Mesendoderm (in vitro differentiated cells): ENCODE data around the gene TRPV6.

ENCODE experiments used
- DNase-seq: peaks from one replicate; pipeline ENCODE4 v3.0.0; 2013
- H2AK5ac ChIP-seq: 2 replicates; pipeline ENCODE4 v1.6.1; 2013; ENCODE audit warnings: low read length, inconsistent platforms
- H2BK120ac ChIP-seq: 2 replicates; pipeline ENCODE4 v1.6.1; 2013; ENCODE audit warnings: low read depth, mild to moderate bottlenecking, low read length, moderate library complexity, mixed read lengths
- H2BK15ac ChIP-seq: replicated peaks from 2 replicates; pipeline ENCODE4 v1.6.1; 2013; ENCODE audit warnings: low read depth, mild to moderate bottlenecking, moderate library complexity
- H2BK5ac ChIP-seq: 2 replicates; pipeline ENCODE4 v1.6.1; 2013; ENCODE audit warnings: low read length, inconsistent platforms
- H3K18ac ChIP-seq: 2 replicates; pipeline ENCODE4 v1.6.1; 2013; ENCODE audit warnings: mild to moderate bottlenecking, low read length, mixed read lengths
- H3K23ac ChIP-seq: one replicate; pipeline ENCODE4 v1.6.1; 2013; ENCODE audit warnings: low read length
- H3K27ac ChIP-seq: 2 replicates; pipeline ENCODE4 v1.5.1; 2013; ENCODE audit warnings: low read depth, mild to moderate bottlenecking, inconsistent platforms, low read length, moderate library complexity
- H3K27me3 ChIP-seq: 2 replicates; pipeline ENCODE4 v1.6.1; 2013; ENCODE audit warnings: low read length, control low read depth, mild to moderate bottlenecking, inconsistent platforms; ENCODE audit not compliant: insufficient read depth, poor library complexity
- H3K36me3 ChIP-seq: 2 replicates; pipeline ENCODE4 v1.6.1; 2013; ENCODE audit warnings: low read length, inconsistent platforms; ENCODE audit not compliant: control insufficient read depth, insufficient read depth
- H3K4ac ChIP-seq: one replicate; pipeline ENCODE4 v1.6.1; 2013; ENCODE audit warnings: low read depth, mild to moderate bottlenecking, low read length, moderate library complexity
- H3K4me1 ChIP-seq: 2 replicates; pipeline ENCODE4 v1.6.1; 2013; ENCODE audit warnings: low read depth, low read length, inconsistent platforms; ENCODE audit not compliant: control insufficient read depth
- H3K4me2 ChIP-seq: 2 replicates; pipeline ENCODE4 v1.6.1; 2013; ENCODE audit warnings: low read length
- H3K4me3 ChIP-seq: 2 replicates; pipeline ENCODE4 v1.5.1; 2013; ENCODE audit warnings: mild to moderate bottlenecking, low read length
- H3K56ac ChIP-seq: one replicate; pipeline ENCODE4 v1.6.1; 2013; ENCODE audit warnings: low read length
- H3K79me1 ChIP-seq: 2 replicates; pipeline ENCODE4 v1.6.1; 2013; ENCODE audit warnings: low read length, inconsistent platforms
- H3K79me2 ChIP-seq: 2 replicates; pipeline ENCODE4 v1.6.1; 2013; ENCODE audit warnings: mild to moderate bottlenecking, low read length; ENCODE audit not compliant: control insufficient read depth, insufficient read depth
- H3K9ac ChIP-seq: 2 replicates; pipeline ENCODE4 v1.6.1; 2013; ENCODE audit warnings: low read length, inconsistent platforms
- H4K5ac ChIP-seq: one replicate; pipeline ENCODE4 v1.6.1; 2013; ENCODE audit warnings: low read length
- H4K8ac ChIP-seq: one replicate; pipeline ENCODE4 v1.6.1; 2013; ENCODE audit warnings: low read depth, mild to moderate bottlenecking, control low read depth, low read length, moderate library complexity
- WGBS: extraction: QIAGEN DNeasy Blood & Tissue Kit; methylation state at CpG from one replicate; pipeline ENCODE4 v1.1.7; 2013; ENCODE audit warnings: low lambda C conversion rate, missing lambda C conversion rate; ENCODE audit not compliant: insufficient coverage; ENCODE audit errors: extremely low coverage; 5-methylcytosine and 5-hydroxymethylcytosine counted together

TRPV6 gene

GRCh38 chr7:142913051-142913450, 27.5 kb upstream of the TRPV6 start:
- Histone ChIP-seq H3K23ac (no peak overlapping the region), H2BK120ac (no peak overlapping the region), H3K27ac (no peak overlapping the region), H4K5ac (no peak overlapping the region), H3K9ac (no peak overlapping the region), H3K27me3 (no peaks in the 10 kb centered on the region), H3K36me3 (no peaks in the 10 kb centered on the region), H3K4me1 (no peaks in the 10 kb centered on the region), H3K4me2 (no peak overlapping the region), H3K79me2 (no peaks in the 10 kb centered on the region), H3K4me3 (no peak overlapping the region), H2AK5ac (no peak overlapping the region), H3K18ac (no peak overlapping the region), H3K4ac (no peak overlapping the region), H3K79me1 (no peaks in the 10 kb centered on the region), H4K8ac (no peak overlapping the region), H2BK15ac (no peak overlapping the region), H2BK5ac (no peak overlapping the region), H3K56ac (no peak overlapping the region)
- no peak for DNase-seq
- no CpG with 5 or more reads among the region's 3 CpGs for WGBS

DNA sequence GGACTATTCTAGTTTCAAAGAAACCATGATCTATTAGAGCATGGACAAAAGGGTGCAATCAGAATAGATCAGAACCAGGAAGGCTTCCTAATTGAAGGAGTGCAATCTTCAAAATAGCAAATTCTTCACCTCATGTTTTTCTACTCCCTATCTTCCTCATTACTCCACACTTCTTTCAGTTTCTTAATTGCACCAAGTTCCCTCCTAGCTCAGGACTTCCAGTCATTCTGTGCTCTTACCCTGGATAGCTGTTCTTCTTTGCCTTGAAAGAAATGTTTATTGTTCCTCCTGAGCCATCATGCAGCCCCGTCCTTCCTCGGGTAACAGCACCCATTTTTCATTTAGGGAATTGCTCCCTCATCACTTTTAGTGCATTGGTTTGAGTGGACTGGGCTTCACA, 24.9 kb upstream of the TRPV6 start:
- H3K18ac ChIP-seq, result no peak overlapping the region
- H2BK120ac ChIP-seq, result no peak overlapping the region
- no peak overlapping the region for H3K9ac ChIP-seq
- H3K36me3 ChIP-seq, result no peaks in the 10 kb centered on the region
- H3K4ac ChIP-seq, result no peak overlapping the region
- H4K8ac ChIP-seq, result no peak overlapping the region
- no CpG with 5 or more reads among the region's 2 CpGs for WGBS
- no peak overlapping the region for H3K27ac ChIP-seq
- H2BK5ac ChIP-seq, result no peak overlapping the region
- no peaks in the 10 kb centered on the region for H3K27me3 ChIP-seq
- no peaks in the 10 kb centered on the region for H3K79me1 ChIP-seq
- no peak for DNase-seq
- no peak overlapping the region for H3K23ac ChIP-seq
- no peaks in the 10 kb centered on the region for H3K79me2 ChIP-seq
- H2BK15ac ChIP-seq, result no peak overlapping the region
- H2AK5ac ChIP-seq, result no peak overlapping the region
- H3K4me3 ChIP-seq, result no peak overlapping the region
- H3K56ac ChIP-seq, result no peak overlapping the region
- H4K5ac ChIP-seq, result no peak overlapping the region
- no peaks in the 10 kb centered on the region for H3K4me1 ChIP-seq
- H3K4me2 ChIP-seq, result no peak overlapping the region

DNA sequence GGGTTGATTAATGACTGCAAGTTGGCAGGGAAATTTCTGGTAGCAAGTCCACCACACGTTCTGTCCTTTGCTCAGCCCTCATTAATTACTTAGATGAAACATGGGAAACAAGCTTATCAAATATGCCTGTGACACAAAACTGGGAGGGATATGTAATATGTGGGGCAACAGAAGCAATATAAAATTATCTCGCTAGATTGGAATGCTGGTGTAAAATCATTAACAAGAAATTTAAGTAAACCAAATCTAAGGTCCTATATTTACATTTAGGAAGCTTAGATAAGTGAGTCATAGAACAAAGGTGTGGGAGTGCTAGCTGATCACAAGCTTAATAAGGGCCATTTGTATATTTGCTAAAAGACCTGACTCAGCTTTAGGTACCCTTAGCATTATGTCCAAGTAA, 24.5 kb upstream of the TRPV6 start:
- no peak for DNase-seq
- Histone ChIP-seq H3K36me3 (no peaks in the 10 kb centered on the region), H3K18ac (no peak overlapping the region), H3K56ac (no peak overlapping the region), H3K4me1 (no peaks in the 10 kb centered on the region), H3K4me2 (no peak overlapping the region), H2AK5ac (no peak overlapping the region), H3K23ac (no peak overlapping the region), H2BK15ac (no peak overlapping the region), H3K27me3 (no peaks in the 10 kb centered on the region), H3K4ac (no peak overlapping the region), H2BK120ac (no peak overlapping the region), H3K79me1 (no peaks in the 10 kb centered on the region), H4K8ac (no peak overlapping the region), H4K5ac (no peak overlapping the region), H3K27ac (no peak overlapping the region), H2BK5ac (no peak overlapping the region), H3K79me2 (no peaks in the 10 kb centered on the region), H3K4me3 (no peak overlapping the region), H3K9ac (no peak overlapping the region)
- WGBS, result no CpG with 5 or more reads among the region's 2 CpGs

DNA sequence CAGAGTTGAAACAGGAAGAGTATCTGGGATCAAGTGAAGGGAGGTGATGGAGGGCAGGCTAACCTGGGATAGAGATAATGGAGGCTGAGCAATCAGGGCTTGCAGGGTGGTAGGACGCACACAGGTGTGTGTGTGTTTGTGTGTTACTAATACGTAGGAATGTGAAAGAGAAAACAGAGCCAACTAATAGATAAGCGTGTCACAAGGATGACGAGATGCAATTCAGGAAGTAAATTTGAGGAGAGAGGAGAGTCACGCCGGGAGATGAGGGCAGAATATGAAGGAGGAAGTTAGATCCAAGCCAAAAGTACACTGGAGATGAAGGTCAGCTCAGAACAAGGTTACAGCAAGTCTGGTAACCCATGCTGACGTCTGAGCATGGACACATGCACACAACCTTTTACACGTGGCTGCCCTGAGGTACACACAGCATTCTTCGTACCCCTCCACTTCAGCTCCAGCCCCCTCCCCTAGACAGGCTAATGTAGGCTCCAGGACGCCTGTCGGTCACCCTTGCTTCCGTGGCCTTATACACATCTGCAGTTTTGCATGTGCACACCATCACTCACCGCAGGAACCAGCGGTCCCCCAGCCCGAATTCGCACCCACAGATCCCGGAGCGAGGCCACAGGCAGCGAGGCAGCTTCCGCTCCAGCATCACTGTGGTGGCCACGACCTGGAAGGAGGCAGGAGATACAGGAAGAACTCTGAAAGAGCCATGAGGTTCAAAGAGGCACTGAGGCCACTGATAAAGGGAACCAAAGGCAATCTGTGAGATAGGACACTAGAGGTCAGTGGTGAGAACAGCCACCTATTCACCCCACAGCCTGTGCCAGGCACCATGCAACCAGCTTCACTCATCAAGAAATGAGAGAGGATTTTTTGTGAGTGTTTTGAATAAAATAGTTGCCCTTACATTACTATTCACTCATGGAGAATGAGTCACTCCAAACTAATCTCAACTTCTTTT, 23.7 kb upstream of the TRPV6 start:
- Histone ChIP-seq H2BK120ac (no peak overlapping the region), H3K18ac (no peak overlapping the region)

DNA sequence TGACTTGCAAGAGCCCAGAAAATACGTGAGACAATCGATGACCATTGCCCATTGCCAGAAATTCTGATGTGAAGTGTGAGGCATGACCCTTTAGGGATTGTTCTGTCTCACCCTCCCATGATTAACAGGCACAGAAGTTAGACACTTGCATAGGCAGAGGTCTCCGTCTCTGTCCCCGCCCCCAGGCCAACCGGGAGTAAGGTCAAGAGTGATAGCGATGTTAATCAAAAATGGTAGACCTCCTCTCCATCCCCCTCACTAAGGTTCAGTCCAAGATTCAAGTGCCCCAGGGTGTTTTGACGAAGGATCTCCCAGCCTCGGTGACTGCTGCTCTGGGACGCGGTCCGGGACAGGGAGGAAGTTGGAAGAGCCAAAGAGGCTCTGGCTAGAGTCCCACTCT, 22.7 kb upstream of the TRPV6 start:
- Histone ChIP-seq H3K4me1 (no peaks in the 10 kb centered on the region), H2BK120ac (no peak overlapping the region), H3K27ac (no peak overlapping the region), H4K8ac (no peak overlapping the region), H3K4ac (no peak overlapping the region), H3K18ac (no peak overlapping the region), H3K56ac (no peak overlapping the region), H2BK15ac (no peak overlapping the region), H3K9ac (no peak overlapping the region), H3K4me2 (no peak overlapping the region), H3K27me3 (no peaks in the 10 kb centered on the region), H3K79me1 (no peaks in the 10 kb centered on the region), H2AK5ac (no peak overlapping the region), H2BK5ac (no peak overlapping the region), H4K5ac (no peak overlapping the region), H3K79me2 (no peaks in the 10 kb centered on the region), H3K36me3 (no peaks in the 10 kb centered on the region), H3K23ac (no peak overlapping the region), H3K4me3 (no peak overlapping the region)
- DNase-seq, result no peak
- WGBS, result no CpG with 5 or more reads among the region's 11 CpGs

More for the DNA sequence above, 23.7 kb upstream of the TRPV6 start:
- no peak overlapping the region for H4K8ac ChIP-seq
- no peaks in the 10 kb centered on the region for H3K79me2 ChIP-seq
- H3K79me1 ChIP-seq, result no peaks in the 10 kb centered on the region
- WGBS, result no CpG with 5 or more reads among the region's 21 CpGs
- no peaks in the 10 kb centered on the region for H3K36me3 ChIP-seq
- H3K4me2 ChIP-seq, result no peak overlapping the region
- H2BK15ac ChIP-seq, result no peak overlapping the region
- H3K4me3 ChIP-seq, result no peak overlapping the region
- H3K4me1 ChIP-seq, result no peaks in the 10 kb centered on the region
- H3K4ac ChIP-seq, result no peak overlapping the region
- no peak overlapping the region for H2BK5ac ChIP-seq
- H3K23ac ChIP-seq, result no peak overlapping the region
- H2AK5ac ChIP-seq, result no peak overlapping the region
- H3K27me3 ChIP-seq, result no peaks in the 10 kb centered on the region
- no peak overlapping the region for H4K5ac ChIP-seq
- DNase-seq, result peak; percentile 62
- H3K9ac ChIP-seq, result no peak overlapping the region
- no peak overlapping the region for H3K27ac ChIP-seq
- no peak overlapping the region for H3K56ac ChIP-seq
